SKM-1 (cell line): ENCODE results near the gene RGMA.

Experiments
- DNase-seq: peaks from one replicate; lab custom pipeline; 2025; ENCODE audit not compliant: unreplicated experiment; lab: John Stamatoyannopoulos, UW

Gene RGMA

DNA sequence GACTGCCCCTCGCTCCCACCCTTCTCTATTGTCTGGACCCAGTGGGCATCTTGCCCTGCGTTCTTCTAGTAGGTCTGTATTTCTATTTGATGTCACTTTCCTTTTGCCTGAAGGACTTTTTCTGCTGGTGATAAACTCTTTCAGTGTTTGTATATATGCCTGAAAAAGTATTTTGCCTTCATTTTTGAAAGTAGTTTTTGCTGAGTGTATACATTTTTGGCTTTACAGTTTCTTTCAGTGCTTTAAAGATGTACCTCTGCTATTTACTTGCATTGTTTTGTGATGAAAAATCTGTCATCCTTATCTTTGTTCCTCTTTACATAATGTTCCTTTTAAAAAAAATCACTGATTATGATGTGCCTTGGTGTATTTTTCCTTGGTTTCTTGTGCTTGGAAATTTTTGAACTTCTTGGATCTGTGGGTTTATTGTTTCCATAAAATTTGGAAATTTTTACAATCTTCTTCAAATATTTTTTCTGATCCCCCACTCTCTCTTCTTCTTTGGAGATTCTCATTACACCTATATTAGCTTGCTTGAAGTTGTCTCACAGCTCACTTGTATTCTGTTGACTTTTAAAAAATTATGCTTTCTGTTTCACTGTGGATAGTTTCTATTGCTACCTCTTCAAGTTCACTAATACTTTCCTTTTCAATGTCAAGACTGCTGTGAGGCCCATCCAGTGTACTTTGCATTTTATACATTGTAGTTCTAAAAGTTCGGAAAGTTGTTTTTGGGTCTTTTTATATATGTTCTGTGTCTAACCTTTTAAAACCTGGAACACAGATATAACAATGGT is 67.8 kb downstream of the RGMA start:
- DNase-seq: no peak

DNA sequence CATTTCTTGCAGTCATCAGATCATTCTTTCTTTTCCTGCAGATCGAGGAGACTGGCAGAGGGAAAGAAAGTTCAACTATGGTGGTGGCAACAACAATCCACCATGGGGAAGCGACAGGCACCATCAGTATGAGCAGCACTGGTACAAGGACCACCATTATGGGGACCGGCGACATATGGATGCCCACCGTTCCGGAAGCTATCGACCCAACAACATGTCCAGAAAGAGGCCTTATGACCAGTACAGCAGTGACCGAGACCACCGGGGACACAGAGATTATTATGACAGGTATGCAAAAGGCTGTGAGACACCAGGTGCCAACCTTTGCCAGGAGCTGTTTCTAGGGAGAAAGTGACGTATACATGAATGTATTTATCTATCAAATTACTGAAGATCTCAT is 69.0 kb downstream of the RGMA start:
- DNase-seq: no peak

DNA sequence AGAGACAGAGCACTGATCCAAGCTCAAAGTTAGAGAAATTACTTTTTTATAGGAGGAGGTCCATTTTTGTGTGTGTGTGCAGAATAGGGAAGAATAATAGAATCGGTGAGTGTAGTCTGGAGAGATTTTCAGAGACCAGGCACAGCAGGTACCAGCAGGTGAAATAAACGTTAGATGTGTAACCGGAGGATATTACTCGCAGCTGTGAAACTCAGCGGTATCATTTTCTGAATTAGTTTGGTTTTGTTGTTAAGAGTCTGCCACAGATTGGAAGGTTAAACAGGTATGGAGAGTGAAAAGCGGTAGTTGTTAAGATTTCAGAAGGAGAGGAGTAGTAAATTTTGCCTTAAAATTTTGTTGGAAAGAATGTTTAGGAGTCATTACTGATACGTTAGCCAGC is 69.9 kb downstream of the RGMA start:
- DNase-seq: no peak

DNA sequence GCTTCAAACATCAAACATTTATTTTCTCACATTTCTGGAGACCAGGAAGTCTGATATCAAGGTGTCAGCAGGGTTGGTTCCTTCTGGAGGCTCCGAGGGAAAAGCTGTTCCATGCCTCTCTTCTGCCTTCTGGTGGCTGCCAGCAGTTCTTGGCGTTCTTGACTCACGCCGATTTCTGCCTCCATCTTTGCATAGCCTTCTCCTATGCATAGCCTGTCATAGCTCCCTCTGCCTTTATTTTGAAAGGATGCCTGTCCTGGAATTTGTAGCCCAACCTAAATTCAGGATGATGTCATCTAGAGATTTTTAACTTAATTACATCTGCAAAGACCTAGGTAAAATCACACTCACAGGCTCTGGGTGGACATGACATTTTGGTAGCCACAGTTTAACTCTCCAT is 70.4 kb downstream of the RGMA start:
- no peak for DNase-seq

DNA sequence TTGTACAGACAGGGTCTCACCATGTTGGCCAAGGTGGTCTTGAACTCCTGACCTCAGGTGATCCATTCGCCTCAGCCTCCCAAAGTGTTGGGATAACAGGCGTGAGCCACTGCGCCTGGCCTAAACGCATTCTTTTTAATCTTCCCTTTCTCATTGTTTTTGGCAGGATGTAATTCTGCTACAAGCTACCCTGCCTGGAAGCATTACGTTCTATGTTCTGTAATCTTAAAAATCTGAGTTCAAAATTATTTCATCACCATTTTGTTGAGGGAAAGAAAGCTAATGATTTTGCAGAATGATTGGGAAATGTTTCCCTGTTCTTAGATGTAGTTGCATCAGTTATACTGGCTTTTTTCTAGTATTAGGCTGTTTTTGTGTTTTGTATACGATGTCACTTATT is 71.5 kb downstream of the RGMA start:
- no peak for DNase-seq

DNA sequence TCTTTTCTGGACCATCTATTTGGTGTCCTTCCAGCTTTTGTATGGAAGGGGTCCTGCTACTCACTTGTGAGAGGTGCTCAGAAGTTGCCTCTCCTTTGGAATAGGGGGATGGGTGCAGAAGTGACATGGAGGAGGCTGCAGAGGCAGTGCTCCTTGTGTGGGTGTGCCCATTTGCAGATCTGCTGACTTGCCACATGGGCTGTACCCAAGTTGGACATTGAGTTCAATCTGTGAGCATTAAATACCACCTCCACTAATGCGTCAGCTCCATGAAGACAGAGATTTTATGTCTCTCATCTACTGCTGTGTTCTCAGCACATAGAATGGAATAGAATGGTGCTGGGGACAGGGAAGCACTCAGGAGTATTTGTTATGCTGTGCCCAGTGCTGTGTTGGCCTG is 76.2 kb downstream of the RGMA start:
- DNase-seq: no peak

DNA sequence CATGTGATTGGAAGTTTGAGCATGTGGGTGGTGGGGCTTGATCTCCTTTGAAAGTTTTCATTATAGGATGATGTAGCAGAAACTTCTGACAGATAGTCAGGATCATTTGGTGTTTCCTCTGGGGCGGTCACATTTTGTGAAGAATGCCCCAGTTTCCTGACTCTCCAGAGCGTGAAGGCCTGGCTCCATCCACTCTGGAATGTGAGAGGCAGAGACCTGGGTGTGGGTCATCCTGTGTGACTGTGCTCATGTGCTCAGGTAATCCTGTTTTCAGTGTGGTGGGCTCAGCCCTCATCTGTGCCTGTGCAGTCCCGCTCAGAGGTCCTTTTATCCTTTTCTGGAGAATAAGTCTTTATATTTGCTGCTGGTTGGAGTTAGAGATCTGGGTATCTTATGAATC is 81.0 kb downstream of the RGMA start:
- no peak for DNase-seq

DNA sequence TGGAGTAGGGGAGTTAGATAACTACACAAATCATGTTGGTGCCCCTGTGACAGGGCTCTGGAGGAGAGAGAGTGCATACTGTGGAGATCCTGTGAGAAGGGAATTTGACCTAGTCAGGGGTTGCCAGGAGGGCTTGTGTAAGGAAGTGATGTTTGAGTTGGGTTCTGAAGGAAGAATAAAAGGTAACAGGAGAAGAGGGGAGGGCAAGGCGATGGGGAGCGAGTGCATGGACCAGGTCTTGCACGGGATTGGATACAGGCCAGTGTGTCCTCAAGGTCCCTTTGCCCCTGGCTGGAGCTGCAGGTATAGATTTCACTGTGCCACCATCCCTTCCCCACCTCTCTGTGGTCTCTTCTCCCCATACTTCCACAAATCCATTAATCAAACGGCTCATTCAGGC is 83.9 kb downstream of the RGMA start:
- no peak for DNase-seq

DNA sequence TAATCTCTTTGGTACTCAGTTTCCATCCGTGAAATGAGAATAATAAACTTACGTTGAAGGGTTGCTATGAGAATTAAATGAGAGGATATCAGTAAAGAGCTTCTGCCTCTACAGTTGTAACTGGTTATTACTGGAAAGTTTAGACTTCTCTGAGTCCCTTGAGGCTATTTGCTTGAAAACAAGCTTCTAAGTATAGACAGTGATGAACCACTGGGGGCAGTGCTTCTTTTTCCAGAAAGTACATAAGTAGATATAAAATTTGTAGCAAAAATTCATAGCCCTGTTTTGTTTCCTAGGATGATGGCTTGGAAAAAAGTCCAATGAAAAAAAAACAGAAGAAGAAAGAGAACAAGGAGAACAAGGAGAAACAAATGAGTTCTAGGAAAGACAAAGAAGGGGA is 87.1 kb downstream of the RGMA start:
- no peak for DNase-seq

DNA sequence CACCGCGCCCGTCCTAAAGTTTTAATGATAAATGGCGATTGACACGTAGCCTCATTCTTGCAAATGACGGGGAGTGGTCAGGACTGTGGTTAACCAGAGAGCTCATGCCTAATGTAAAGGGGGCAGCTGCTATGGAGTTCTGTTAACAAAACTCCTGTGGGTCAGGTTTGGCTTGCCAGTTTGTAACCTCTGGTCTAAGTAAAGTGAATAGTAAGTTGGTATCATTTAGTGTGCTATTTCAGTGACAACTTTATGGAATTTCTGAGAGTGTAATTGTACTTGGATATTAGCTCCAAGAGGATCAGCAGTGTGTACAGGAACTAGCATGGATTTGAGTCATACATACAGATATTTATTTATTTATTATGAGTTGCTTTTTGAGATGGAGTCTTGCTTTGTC is 87.9 kb downstream of the RGMA start:
- no peak for DNase-seq

DNA sequence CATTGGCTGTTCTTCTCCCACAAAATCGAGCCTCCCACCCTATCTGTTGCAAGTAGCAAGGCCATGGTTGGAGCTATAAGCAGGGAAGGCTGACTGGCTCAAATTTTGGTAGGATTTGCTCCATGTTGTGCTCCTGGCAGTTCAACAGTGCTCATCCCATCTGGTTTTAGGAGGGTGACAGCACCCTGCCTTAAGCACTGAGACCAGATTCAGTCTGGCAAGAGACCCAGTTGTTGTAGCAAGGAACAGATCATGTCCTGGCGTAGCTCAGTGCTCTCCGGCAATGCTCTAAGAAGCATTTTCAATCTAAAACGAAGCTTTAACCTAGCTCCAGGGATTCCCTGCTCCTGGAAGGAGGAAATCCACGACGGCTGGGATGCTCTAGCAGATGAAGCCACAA is 91.2 kb downstream of the RGMA start:
- no peak for DNase-seq

DNA sequence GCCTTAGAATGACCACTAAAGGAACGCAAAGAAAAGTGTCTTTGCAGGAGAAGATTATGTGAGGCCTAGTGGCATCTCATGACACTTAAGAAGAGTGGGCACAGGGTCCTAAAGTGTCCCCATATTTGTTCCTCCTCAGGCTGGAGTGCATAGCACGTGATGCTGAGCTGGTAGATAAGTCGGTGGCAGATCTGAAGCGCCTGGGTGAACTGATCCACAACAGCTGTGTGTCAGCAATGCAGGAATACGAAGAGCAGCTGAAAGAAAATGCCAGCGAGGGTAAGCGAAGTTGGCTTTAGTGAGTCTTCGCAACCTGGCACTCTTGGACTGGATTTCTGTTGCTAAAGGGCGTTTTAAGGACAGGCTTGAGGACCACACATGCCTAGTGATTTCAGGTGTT is 96.3 kb downstream of the RGMA start:
- no peak for DNase-seq

DNA sequence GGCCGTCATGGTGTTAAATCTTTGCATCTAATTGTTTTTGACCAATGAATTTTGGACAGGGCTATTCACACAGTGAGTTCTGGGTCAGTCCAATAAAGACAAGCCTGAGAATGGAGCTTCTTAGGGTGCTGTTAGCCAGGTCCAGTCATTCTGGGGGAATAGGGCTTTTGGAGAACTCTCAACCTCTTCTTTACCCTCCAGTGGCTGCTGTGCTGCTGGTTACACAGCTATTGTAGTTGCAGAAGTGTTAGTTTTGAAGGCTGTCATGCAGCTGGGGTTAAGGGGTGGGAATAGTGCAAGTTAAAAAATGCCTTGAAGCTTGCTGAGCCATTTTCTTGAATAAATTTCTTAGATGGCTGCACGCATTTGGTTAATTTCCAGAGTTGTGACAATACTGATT is 99.0 kb downstream of the RGMA start:
- DNase-seq: no peak

DNA sequence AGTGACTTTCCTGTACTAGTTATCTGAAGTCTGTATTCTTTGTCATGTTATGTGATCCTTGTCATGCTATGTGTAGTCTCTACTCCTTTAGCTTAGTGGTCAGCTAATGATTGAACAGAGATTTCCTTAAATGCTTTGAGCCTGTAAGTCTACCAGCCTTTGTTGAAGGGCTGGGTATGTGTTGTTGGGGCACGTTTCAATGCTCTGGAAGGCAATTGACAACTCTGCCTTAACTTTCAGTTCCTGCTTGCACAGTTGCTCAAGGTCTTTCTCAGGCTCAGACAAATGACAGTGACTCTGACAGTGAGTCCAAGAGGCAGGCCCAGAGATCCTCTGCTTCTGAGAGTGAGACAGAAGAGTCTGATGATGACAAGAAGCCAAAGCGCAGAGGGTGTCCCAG is 99.5 kb downstream of the RGMA start:
- no peak for DNase-seq
